GM21825 (cell line): ENCODE measurements around the gene SPSB2.

Experiments
- ATAC-seq: cut with Tn5 transposase; IDR thresholded peaks from one replicate; pipeline ENCODE4 v1.9.1; 2021; ENCODE audit warnings: mild to moderate bottlenecking, moderate library complexity; ENCODE audit not compliant: unreplicated experiment

Gene SPSB2

DNA sequence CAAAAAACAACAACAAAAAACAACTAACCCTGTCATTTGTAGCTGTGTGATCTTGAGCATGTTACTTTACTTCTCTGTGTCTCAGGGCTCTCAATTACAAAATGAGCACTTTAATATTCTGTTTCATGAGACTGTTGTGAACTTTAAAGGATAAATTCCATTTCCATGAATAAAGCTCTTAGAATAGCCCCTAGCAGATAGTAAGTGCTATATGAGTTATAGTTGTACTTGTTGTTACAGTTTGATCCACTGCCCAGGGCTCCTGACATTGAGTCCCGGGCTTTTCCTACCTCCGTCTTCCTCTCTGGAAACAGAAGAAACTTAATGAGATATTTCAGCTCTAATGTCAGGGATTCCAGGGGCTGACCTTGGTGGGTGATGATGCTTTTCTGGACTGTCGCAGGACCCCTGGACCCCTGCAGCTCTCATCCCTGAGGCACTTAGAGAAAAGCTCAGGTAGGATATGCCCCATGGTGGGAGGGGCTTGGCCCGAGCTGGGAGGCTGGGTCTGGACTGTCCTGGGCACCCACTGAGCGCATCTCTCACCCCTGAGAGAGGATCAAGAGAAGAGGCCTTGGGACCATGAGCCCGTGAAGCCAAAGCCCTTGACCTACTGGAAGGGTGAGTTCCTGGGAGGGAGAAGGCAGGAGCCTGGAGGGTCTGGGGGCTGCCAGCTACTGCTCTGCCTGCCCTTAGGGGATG lies 39.8 kb downstream of the SPSB2 start:
- ATAC-seq, result no peak

DNA sequence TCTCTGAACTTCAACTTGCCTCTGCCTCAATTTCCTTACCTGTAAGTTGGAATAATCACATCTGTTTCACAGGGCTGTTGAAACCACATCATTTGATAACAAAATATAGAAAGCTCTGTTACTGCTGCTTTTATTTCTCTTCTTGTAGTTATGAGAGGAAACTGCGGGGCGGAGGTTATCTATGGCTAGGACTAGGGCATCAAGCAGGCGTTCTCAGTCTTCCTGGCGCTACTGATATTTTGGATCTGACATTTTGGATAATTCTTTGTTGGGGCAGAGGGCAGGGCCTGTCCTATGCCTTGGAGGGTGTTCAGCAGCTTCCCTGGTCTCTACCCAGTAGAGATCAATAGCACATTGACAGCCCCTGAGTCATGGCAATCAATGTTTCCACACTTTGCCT lies 41.0 kb downstream of the SPSB2 start:
- no peak for ATAC-seq

DNA sequence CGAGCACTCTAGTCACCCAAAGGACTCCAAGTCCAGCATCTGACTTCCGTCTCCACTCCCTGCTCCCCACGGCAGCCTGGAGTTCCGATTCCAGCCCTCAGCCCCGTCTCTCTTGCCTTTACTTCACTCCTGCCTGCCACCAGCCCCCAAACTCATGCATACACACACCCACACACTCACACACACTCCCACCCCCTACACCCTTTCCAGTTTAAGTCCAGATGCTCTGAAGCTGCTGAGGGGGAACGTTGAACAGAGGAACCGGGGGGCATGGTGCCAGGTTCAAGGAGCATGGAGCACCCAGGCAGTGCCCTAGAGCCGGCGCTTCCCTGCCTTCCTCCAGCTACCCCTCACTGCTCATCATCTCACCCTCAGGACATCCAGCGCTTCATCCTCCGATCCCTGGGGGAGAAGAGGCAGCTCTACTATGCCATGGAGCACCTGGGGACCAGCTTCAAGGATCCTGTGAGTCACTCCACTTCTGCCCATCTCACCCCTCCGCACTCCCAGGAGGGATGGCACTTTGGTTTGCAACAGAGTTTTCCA lies 41.6 kb downstream of the SPSB2 start:
- ATAC-seq, result no peak

DNA sequence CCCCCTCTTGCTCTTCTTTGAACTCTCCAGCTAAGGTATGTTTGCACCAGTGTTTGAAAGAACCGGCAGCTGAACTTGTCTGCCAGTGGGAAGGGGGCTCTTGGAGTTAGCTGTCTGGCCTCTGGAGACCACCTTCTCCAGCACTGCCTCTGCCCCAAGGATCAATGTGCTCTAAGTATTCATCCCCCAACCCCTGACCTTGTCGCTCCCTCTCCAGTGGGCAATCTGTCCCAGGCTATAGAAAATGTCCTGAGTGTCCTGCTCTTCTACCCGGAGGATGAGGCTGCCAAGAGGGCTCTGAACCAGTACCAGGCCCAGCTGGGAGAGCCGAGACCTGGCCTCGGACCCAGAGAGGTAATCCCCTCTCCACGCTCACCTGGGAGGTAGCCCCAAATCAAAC lies 42.1 kb downstream of the SPSB2 start:
- ATAC-seq, result no peak

DNA sequence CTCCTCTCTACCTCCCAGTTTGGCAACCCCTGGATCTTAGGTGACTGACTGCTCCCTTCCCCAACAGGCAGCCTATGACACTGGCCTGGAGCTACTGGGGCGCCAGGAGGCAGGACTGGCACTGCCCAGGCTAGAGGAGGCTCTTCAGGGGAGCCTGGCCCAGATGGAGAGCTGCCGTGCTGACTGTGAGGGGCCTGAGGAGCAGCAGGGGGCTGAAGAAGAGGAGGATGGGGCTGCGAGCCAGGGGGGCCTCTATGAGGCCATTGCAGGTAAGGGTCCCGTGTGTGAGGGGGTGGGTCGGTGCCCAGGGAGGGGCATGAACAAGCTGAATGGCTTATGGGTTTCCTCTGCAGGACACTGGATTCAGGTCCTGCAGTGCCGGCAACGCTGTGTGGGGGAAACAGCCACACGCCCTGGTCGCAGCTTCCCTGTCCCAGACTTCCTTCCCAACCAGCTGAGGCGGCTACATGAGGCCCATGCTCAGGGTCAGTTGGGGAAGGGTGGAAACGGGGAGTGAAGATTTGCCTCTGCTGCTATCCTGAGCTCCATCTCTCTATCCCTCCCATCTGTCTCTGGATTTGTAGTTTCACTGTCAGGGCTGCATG lies 42.7 kb downstream of the SPSB2 start:
- ATAC-seq, result no peak

DNA sequence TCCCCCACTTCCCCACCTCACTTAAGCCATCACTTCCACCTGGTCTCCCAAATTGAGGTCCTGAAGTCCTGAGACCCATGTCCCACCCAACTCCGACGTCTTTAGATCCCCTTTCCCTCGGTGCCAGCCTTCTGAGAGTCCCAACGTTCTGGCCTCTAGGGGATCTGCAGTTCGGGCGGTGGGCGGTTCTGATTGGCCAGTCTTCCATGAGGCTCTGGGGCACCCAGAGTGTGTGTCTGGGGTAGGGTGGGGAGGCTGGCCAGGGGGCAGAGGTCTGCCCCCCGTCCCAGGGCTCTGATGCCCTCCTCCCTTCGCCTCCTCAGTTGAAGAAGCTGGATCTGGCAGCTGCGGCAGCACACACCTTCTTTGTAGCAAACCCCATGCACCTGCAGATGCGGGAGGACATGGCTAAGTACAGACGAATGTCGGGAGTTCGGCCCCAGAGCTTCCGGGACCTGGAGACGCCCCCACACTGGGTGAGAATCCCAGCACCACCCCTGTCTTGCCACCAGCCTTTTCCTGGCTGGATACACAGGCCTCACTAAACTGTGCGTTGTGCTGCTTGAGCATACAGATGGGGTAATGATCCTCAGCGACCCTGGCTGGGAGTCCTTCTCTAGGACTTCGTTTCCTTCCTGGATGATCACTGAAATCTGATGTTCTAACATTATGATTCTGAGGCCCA lies 43.4 kb downstream of the SPSB2 start:
- ATAC-seq, result no peak

DNA sequence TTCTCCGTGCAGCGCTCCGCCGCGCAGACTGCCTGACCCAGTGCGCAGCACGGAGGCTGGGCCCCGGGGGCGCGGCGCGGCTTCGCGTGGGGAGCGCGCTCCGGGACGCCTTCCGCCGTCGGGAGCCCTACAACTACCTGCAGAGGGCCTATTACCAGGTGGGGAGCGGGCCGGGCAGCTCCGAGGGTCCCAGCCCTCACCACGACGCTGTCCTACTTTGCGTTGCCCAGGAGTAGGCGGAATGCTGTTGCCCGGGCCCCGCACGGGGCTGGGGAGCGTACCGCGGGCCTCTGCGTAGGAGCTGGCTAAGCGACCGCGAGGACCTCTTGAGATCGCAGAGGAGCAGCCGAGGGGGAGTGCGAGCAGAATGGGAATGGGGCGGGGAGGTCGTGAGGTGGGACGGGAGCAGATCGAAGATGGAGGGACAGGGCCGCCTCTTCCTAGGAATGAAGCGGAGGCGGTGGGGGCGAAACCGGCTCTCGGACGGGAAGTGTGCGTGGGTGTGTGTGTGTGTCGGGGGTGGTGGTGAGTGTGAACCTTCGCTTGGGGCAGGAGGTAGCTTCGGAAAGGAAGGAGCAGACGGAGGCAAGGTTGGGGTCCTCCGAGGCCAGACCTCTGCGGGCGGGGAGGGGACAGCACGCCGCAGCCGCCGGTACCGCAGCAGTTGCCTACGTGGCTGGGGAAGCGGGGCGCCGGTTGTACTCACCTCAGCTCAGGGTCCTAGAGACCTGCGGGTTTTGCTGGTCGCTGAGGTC lies 44.1 kb downstream of the SPSB2 start:
- ATAC-seq, result no peak

DNA sequence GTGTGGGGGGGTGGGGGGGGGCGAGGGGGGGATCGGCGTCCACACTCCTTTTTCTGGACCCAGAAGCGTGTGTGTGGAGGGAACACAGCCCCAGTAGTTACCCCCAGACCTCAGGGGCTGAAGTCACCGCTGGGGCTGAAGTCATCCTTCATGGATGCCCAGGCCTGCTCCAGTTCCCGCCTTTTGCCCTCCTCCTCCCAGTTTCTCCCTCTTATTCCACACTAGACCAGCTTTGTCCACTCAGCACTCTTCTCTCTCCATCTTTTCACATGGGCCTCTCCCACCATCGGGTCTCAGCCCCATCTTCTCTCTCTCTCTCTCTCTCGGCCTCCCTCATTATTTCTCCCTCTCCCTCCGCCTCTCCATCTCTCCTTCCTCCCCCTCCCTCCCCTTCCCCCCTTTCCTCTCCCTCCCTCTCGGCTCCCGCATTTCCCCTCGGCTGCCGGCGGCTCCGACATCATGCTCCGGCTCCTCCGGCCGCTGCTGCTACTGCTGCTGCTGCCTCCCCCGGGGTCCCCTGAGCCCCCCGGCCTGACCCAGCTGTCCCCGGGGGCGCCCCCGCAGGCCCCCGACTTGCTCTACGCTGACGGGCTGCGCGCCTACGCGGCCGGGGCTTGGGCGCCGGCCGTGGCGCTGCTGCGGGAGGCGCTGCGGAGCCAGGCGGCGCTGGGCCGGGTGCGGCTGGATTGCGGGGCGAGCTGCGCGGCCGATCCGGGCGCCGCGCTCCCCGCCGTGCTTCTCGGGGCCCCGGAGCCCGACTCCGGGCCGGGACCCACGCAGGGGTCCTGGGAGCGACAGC lies 44.9 kb downstream of the SPSB2 start, which contains the start of gene P3H3:
Gene P3H3 (plus strand): TSS at position 426 of the 799 bp plus-strand sequence. CDS start 34 bp downstream, at position 460.
- ATAC-seq, result no peak

DNA sequence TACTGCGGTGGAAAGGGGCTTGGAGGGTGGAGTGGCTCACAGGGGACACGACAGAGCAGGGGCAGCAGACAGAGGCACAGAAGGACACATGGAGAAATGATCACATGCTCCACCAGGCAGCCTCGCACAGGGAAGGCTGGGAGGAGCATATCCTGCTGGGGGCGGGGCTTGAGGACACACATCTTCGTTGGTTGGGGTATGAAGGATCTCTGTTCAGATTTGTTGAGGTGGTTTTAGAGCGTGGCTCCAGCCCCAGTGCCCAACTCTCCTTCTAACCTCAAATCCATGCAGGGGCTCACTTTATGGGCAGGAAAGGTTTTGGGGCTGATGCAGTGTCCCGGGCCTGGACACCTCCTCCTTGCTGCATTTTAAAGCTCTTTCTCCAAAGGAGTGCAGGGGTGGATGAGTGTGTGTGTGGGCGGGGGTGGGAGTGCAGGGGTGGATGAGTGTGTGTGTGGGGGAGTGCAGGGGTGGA lies 45.6 kb downstream of the SPSB2 start:
- no peak for ATAC-seq

DNA sequence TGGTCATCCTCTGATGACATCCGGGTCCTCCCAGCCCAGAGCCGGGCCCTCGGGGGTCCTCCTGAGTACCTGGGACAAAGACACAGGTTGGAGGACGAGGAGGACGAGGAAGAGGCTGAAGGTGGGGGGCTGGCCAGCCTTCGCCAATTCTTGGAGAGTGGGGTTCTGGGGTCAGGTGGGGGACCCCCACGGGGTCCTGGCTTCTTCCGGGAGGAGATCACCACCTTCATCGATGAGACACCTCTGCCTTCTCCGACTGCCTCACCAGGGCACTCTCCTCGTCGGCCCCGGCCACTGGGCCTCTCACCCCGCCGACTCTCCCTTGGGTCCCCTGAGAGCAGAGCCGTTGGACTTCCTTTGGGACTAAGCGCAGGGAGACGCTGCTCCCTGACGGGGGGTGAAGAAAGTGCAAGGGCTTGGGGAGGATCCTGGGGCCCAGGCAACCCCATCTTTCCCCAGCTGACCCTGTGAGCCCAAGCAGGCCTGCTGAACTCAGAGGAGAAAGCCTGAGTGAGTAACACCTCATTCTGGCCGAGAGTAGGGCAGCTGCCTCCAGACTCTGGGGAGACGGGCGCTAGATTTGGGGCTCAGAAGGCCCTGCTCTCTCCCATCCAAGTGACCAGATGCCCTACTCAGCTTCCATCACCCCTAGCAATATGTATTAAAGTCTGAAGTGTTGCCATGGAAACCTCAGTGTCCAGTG lies 46.2 kb downstream of the SPSB2 start:
- ATAC-seq, result no peak

DNA sequence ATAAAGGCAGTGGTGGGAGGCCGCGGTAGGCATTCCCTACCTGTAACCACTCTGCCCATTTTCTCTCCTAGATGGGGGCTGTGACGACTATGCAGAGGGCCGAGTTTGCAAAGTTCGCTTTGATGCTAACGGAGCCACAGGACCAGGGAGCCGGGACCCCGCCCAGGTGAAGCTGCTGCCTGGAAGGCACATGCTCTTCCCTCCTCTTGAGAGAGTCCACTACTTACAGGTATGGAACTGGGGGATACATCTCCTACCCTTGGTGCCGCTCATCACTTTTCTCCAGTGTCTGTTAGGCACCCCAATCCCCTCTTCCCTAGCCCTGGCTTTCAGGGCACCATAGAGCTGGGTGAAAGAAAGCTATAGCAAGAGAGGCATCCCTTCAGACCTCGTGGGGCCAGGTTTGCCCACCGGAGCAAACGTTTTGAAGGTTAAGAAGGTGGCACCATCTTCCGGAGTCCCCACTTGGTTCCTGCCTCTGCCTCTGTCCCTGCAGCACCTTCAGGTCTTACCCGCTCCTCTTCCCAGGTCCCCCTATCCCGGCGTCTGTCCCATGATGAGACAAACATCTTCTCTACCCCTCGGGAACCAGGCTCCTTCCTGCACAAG lies 46.9 kb downstream of the SPSB2 start:
- ATAC-seq, result no peak

DNA sequence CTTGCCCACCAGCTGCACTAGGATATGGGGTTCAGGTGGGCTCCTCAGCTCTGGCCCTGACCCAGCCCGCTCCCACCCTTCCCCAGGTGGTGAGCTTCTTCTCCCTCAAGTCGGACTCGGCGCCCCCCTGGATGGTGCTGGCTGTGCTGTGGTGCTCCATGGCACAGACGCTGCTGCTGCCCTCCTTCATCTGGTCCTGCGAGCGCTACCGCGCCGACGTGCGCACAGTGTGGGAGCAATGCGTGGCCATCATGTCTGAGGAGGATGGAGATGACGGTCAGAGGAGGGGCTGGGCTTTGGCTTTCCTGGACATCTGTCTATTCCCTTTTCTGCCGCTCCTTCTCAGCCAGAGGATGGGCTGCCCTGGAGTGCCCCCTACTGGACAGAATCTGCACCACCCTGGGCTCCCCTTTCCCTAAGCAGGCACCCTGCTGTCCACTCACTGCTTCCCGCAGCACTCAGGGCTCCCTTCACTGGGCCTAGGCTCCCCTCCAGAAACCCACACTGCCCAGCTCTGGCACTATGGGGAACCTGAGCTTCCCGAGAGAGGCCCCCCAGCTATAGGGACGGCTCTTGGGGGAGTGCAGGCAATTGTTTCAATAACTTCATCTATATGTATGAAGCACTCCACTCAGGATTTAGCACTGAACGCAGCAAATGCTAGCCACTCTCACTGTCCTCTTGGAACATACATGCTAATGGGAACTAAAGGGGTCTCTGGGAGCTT lies 47.5 kb downstream of the SPSB2 start:
- no peak for ATAC-seq

DNA sequence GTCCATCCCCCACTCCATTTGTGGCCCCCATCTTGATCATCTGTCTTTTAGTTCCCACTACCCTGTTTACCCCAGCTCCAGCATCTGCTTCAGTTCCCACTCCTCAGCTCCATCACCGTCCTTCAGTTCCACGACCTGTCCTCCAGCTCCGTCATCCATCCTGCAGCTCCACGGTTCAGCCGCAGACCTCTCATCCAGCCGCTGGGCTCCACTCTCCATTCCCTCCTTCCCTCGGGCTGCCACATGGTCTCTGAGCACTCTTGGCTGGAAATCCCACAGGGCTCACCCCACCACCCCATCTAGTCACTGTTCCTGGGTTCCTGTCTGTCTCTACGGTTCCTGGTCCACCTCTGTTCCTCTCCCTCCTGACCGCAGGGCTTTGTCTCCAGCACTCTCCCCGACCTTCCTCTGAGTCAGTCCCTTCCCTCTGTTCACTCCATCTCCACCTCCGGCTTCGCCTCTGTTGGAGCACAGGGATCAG lies 48.2 kb downstream of the SPSB2 start:
- no peak for ATAC-seq

DNA sequence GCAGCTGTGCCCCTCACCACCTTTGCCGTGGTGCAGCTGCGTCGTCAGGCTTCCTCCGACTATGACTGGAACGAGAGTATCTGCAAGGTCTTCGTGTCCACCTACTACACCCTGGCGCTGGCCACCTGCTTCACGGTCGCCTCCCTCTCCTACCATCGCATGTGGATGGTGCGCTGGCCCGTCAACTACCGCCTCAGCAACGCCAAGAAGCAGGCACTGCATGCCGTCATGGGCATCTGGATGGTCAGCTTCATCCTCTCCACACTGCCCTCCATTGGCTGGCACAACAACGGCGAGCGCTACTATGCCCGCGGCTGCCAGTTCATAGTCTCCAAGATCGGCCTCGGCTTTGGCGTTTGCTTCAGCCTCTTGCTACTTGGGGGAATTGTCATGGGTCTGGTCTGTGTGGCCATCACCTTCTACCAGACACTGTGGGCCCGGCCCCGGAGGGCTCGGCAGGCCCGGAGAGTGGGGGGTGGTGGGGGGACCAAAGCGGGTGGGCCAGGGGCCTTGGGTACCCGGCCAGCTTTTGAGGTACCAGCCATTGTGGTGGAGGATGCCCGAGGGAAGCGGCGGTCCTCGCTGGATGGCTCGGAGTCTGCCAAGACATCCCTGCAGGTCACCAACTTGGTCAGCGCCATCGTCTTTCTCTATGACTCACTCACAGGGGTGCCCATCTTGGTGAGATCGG lies 48.9 kb downstream of the SPSB2 start:
- no peak for ATAC-seq

DNA sequence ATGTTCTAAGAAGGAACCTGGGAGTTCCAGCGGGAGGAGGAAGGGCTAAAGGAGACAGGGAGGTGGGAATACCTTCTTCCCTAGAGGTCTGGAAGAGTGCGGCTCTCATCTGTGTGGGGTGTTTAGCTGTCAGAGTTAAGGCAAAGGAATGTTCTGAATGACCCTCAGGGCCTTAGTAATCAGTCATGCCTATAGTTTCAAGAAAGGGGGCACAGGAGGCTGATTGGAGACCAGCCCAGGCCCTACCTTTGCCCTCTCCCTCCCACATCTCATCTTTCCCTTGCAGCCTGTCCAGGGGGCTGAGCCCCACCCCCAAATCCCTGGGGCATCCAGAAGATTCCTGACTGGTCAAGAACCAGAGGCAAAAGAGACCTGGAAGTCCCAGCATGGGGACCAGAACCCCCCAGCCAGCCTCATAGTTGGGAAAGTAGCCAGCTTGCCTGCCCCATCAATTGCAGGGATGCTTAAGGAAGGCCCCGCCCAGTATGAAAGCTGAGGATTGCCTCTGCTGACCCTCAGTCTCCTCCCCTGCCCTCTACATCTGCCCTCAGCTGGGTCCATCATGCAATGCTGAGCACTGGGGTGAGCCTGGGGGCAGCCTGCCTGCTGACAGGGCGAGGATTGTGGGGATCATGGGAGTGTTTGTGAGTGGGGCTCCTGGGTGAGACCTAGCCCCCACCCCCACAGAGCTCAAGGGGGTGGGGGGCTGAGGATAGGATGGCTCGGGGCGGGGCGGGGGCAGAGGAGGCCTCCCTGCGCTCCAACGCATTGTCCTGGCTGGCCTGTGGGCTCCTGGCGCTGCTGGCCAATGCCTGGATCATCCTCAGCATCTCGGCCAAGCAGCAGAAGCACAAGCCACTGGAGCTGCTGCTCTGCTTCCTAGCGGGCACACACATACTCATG lies 49.7 kb downstream of the SPSB2 start:
- no peak for ATAC-seq

DNA sequence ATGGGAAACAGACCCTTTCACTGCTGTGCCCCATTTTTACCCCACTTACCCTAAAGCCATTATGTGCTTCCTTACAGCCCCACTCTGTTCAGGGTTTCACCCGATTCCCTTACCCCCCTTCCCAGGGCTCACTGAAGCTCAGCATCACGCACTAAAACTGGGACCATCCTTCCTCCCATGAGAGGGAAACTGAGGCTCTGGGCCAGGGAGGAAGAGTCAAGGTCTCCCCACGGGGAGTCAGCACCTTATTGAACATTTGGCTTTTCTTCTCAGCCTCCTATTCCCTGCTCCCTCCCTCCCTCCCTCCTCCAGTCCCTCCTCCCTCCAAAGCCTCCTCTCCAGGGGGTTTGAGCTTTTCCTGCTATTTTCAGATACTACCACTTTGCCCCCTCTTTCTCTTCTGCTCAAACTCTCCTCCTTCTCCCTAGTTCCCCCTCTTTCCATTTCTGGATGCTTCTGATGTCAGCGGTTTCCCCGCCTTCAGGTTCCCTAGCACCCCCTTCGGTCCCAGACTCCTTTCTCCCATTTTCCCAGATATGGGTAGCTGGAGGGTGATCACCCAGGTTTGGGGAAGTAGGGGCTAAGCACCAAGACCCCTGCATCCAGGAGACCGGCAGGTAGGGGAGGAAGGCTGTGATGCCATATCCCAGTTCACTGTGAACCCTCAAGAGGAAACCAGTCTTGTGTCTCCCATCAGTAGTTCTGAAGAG lies 50.5 kb downstream of the SPSB2 start:
- no peak for ATAC-seq
